CD1c-positive myeloid dendritic cell (primary cell): Measurements from ENCODE around the gene FHOD1.

Experiments used
- DNase-seq: peaks from one replicate; pipeline ENCODE4 v3.0.0-alpha.2; 2016; ENCODE audit errors: extremely low spot score

The FHOD1 gene

GRCh38 chr16:67234180-67234597 lies 13.1 kb downstream of the FHOD1 start:
- no peak for DNase-seq

DNA sequence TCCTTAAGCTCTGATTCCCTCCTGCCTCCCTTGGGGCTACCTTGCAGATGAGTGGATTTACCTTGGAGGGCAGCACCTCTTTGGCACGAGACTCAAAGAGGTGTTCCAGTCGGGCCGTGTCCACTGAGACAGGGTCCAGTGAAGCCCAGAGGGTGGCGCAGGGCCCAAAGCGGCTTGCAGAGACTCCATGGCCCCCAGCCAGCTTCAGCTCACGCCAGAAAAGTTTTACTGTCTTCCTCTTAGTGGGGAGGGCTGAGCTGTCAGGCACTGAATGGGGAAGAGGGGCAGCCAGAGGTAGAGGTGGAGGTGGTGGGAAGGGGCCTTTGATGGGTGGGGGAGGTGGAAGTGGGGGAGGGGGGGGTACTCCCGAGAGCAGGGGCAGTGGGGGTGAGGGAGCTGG lies 13.7 kb downstream of the FHOD1 start:
- DNase-seq: no peak

DNA sequence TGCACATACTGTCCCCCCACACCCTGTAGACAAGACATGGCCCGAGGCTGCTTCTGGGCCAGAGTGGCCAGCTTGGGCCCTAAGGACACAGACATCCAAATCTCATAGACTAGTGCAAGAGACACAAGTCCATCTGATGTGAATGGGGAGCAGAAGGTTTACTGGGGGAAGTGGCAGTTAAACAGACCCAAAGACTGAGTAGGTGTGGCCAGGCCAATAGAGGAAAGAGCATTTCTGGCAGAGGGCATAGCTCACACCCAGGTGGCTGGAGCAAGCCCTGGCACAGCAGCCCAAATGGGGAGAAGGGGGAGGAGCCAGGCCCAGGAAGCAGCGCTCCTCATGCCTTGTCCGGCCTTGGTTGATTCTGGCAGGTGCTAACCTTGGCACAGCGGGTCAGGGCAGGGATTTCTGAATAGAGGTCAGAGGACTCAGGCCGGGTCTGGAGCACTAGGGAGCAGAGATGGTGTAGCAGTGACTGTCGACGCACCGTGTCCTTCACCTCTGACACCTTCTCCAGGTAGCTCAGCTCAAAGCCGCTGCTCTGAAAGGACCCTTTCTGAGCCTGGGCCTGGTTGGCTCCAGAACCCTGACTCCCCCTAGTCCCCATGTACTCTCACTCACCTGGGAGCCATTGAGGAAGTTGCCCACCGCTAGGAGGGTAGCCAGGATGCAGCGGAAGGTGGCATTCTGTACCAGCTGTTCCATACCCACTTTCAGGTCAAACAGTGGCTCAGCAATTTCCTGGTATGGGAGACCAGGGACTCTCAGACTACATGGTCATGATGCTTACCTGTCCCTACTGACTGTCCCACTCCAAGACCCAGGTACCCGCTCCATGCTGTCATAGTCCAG lies 16.2 kb downstream of the FHOD1 start:
- DNase-seq: no peak

- no peak for DNase-seq
Measured at GRCh38 chr16:67229906-67230808, 17.1 kb downstream of the FHOD1 start.

DNA sequence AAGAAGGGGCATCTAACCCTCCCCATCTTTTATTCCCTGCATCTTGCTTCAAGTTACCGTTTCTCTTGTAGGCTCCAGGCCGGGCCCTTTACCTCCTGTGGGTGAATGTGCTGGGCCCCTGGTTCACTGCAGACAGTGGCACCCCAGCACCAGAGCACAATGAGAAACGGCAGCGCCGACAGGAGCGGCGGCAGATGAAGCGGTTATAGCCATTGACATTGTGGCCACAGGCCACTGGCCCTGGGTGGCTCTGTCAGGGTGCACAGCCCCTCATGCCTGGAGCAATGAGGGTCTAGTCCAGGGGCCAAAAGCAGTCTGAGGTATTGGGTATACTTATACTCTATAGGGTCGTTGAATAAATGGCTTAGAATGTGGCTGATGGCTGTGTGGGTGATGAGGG lies 18.4 kb downstream of the FHOD1 start:
- no peak for DNase-seq

DNA sequence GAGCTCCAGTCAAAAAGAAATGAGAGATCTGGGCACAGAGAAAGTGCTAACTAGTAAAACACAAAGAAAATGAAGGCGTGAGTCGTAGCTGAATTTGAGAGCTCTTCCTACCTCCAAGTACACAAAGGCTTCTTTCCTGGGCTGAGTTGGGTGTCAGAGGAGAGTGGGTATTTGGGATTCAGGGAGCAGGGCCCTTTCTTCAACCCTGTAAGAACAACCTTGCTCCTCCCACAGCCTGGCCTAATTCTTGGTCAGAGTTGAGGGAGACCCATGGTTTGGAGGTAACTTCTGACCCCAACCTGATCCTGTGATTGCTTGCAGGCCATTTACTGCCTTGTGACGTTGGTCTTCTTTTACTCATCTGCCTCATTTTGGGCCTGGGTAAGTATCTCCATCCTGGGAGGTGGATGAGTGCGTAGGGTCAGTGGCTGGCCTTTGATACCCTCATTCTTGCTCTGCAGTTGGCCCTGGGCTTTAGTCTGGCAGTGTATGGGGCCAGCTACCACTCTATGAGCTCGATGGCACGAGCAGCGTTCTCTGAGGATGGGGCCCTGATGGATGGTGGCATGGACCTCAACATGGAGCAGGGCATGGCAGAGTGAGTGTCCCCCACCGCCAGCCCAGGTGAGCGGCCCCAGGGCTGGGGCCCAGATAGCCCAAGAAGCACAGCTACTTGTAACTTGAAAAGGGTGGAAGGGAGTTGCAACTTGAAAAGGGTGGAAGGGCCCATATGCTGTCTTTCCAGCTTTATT lies 19.1 kb downstream of the FHOD1 start:
- no peak for DNase-seq

DNA sequence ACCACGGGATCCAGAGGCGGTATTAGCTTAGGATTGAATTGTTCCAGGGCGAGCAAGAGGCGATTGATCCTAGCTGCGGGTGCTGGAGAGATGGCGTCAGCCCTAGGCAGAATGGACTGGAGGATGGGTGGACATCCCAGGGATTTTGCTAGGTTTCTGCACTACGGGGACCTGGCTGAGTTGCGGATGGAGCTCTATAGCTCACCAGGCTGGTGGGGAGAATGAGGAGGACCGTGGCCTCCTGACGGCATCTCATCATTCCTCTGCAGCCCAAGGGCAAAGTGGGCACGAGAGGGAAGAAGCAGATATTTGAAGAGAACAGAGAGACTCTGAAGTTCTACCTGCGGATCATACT lies 19.7 kb downstream of the FHOD1 start:
- no peak for DNase-seq

- peak; percentile 99 for DNase-seq
Measured at GRCh38 chr16:67226804-67227566, 20.3 kb downstream of the FHOD1 start, which contains the start of gene TMEM208. TSS of gene TMEM208 (plus strand) at chr16:67227130. CDS start at chr16:67227219, 89 bp downstream.

DNA sequence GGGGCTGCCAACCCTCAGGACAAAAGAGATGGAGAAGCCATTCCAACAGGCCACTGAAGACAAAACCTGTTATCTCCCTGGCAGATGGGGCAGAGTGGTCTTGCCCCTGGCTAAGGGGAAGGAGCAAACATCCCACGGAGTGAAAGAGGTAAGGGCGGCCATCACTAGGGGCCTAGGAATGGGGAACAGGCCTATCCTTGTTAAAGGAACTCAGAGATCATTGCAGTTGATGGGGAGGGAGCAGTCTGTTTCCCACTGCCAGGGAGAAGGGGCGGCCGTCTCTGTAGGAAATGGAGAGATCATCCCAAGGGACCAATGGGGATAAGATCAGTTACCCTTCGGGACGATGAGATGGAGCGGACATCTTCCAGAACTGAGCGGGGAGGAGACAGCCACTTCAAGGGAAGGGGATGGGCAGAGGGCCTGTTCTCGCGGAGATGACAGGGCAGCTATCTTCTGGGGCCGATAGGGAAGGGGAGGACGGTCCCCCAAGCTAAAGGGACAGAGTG lies 20.9 kb downstream of the FHOD1 start:
- DNase-seq: no peak

DNA sequence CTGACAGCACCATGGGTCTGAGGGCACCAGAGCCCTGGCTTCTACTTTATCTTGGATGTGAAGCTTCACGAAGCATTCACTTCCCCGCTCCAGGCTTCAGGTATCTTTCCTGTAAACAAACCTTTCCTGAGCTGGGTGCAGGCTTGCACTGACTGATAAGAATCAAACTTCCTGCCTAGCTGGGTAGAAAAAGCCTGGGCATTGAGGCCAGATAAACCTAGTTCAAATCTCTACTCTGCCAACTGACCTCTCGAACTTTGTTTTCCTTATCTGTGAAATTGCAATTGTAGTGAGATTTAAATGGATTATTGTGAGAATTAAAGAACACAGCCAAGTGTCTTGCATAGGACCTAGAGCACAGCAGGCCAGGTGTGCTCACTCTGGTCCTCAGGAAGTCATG lies 23.3 kb downstream of the FHOD1 start:
- DNase-seq: no peak

DNA sequence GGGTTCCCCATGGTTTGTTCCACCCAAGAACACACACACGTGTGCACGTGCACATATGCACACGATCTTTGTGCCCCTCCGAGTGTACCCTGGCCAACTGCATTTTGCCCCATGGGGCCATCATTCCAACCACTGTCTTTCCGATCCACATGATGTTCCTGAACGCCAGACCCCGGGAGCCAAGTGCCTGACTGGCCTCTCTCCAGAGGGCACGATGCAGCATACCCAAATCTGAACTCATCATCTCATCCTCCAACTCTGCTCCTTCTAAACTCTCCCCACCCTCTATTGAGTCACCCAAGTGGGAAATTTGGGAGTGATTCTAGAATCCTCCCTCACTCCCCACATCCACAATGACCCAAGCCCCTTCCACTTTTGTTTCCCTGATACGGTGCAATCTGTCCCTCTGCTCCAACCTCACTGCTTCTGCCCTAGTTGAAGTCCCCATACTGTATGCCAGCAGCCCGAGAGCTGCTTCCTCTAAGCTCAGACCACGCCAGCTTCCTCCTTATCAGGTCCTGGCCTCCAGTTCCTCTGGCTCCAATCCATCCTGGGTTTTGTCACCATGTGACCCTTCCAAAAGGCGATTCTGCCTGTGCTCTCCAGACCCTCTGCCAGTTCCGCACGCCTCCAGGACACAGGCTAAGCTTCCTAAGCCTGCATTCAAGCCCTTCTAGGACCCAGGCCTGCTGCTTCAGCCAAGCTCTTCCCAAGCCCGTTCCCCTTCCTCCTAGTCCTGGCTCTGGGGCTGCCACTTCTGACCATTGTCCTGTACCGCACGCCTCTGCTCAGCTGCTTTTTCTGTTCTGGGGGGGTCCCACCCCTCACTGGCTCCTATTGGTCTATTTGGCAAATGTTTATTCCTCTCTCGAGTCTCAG lies 30.4 kb downstream of the FHOD1 start:
- peak; percentile 82 for DNase-seq

DNA sequence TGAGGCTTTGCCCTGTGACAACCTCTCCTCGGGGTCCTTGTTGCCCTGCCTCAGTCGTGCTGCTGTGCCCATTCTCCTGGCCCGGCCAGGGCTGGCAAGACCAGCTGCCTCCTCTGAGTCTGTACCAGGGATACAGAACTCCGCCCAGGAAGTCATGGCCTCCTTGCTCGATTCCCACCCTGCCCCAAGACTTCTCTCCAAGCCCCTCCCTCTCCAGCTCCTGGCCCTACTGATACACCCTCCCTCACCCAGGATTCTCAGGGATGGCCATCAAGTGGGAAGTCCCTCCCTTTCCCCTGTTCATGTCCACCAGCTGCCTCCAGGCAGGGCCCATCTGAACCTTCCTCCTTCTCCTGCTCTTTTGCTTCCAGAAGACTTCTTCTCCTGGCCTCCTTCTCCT lies 31.6 kb downstream of the FHOD1 start:
- no peak for DNase-seq

- DNase-seq: no peak
Measured at GRCh38 chr16:67213197-67214019, 33.9 kb downstream of the FHOD1 start.

DNA sequence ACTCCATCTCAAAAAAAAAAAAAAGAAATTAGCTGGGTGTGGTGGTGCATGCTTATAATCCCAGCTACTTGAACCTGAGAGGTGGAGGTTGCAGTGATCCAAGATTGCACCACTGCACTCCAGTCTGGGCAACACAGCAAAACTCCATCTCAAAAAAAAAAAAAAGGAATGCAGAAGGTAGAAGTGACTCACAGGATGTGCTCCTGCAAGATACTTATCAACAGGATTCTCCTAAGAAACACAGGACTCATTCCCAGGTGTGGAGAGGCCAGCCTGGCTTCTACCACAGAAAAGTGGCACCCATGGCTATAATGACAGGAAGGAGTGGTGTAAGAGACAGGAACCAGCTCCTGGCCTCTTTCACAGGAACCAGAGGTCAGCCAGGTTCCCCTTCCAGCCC lies 34.5 kb downstream of the FHOD1 start:
- no peak for DNase-seq

- DNase-seq: no peak
Measured at GRCh38 chr16:67211674-67212073, 35.6 kb downstream of the FHOD1 start.

- no peak for DNase-seq
Measured at GRCh38 chr16:67210069-67210937, 37.0 kb downstream of the FHOD1 start.

GRCh38 chr16:67209565-67209964 lies 37.7 kb downstream of the FHOD1 start:
- no peak for DNase-seq
